Measurements from ENCODE around the gene EFNA5. TPM values are rescaled to one million over a fixed set of nuclear protein-coding genes. Genes with fewer than 3 reads are reported as not detected.

EFNA5 gene
- polyA plus RNA-seq, 3 donors, result 0.01 TPM; not detected in 2

GRCh38 chr5:107605596-107606125, 65.1 kb downstream of the EFNA5 start:
- no peaks in the 10 kb centered on the region for H3K27me3 ChIP-seq (ENCODE audit: control insufficient read depth in 2 of 2, insufficient read depth in 2 of 2, low read length in 2 of 2)
- Mint-ChIP-seq H3K9me3 (peaks cover 0 to 3% (median 0%) of the 10 kb centered on the region in 7 donors), H3K36me3 (no peaks in the 10 kb centered on the region), H3K27ac (no peak overlapping the region), H3K27me3 (ENCODE audit: low read depth in 3 of 3) (peaks cover 1 to 6% (median 2%) of the 10 kb centered on the region in 3 donors), H3K4me3 (no peak overlapping the region), H3K4me1 (no peaks in the 10 kb centered on the region)
- no peak overlapping the region for H3K27ac ChIP-seq (ENCODE audit: low read depth in 1 of 2, low read length in 2 of 2)
- H3K4me2 ChIP-seq (replicated peaks; ENCODE audit: extremely low read depth, low read length, poor library complexity, severe bottlenecking), result no peak overlapping the region
- intact Hi-C loops (cut with micrococcal nuclease), result no loop called here
- no peaks in the 10 kb centered on the region for H3K9me3 ChIP-seq (replicated peaks in 1 of 2; ENCODE audit: control insufficient read depth in 1 of 2, insufficient read depth in 1 of 2, low read length in 2 of 2)
- H3K4me1 ChIP-seq (ENCODE audit: control insufficient read depth in 1 of 2, insufficient read depth in 2 of 2, low read length in 2 of 2), result no peaks in the 10 kb centered on the region
- no peak overlapping the region for H3K9ac ChIP-seq (ENCODE audit: insufficient read depth, low read length, poor library complexity, severe bottlenecking)
- H3K79me2 ChIP-seq (ENCODE audit: insufficient read depth, low read length), result no peaks in the 10 kb centered on the region
- TF ChIP-seq CTCF (IDR thresholded peaks at IDR 0.05), result no peak
- H3K4me3 ChIP-seq (replicated peaks in 1 of 3; ENCODE audit: low read depth in 2 of 3, low read length in 3 of 3), result no peak overlapping the region
- 100% methylated on average over 1 of the region's 2 CpGs for WGBS (ENCODE audit: insufficient coverage)
- no peak for DNase-seq
- no peaks in the 10 kb centered on the region for H3K36me3 ChIP-seq (replicated peaks in 1 of 2; ENCODE audit: control insufficient read depth in 1 of 2, insufficient read depth in 2 of 2, low read length in 2 of 2)
- H2AFZ ChIP-seq (ENCODE audit: insufficient read depth, low read depth, low read length, poor library complexity, severe bottlenecking), result no peak overlapping the region
- no peaks in the 10 kb centered on the region for H4K20me1 ChIP-seq (ENCODE audit: insufficient read depth, low read length)

GRCh38 chr5:107604990-107605389, 65.7 kb downstream of the EFNA5 start:
- Mint-ChIP-seq H3K4me1 (no peaks in the 10 kb centered on the region), H3K9me3 (peaks cover 0 to 3% (median 0%) of the 10 kb centered on the region in 7 donors), H3K27ac (peak overlapping the region in 1 of 7 donors; percentile 46), H3K36me3 (no peaks in the 10 kb centered on the region), H3K27me3 (ENCODE audit: low read depth in 3 of 3) (peaks cover 1 to 6% (median 2%) of the 10 kb centered on the region in 3 donors), H3K4me3 (no peak overlapping the region)
- Histone ChIP-seq H2AFZ (ENCODE audit: insufficient read depth, low read depth, low read length, poor library complexity, severe bottlenecking) (no peak overlapping the region), H3K79me2 (ENCODE audit: insufficient read depth, low read length) (no peaks in the 10 kb centered on the region), H3K4me3 (replicated peaks in 1 of 3; ENCODE audit: low read depth in 2 of 3, low read length in 3 of 3) (no peak overlapping the region), H3K9ac (ENCODE audit: insufficient read depth, low read length, poor library complexity, severe bottlenecking) (no peak overlapping the region), H3K4me1 (ENCODE audit: control insufficient read depth in 1 of 2, insufficient read depth in 2 of 2, low read length in 2 of 2) (no peaks in the 10 kb centered on the region), H4K20me1 (ENCODE audit: insufficient read depth, low read length) (no peaks in the 10 kb centered on the region), H3K9me3 (replicated peaks in 1 of 2; ENCODE audit: control insufficient read depth in 1 of 2, insufficient read depth in 1 of 2, low read length in 2 of 2) (no peaks in the 10 kb centered on the region), H3K36me3 (replicated peaks in 1 of 2; ENCODE audit: control insufficient read depth in 1 of 2, insufficient read depth in 2 of 2, low read length in 2 of 2) (no peaks in the 10 kb centered on the region), H3K27me3 (ENCODE audit: control insufficient read depth in 2 of 2, insufficient read depth in 2 of 2, low read length in 2 of 2) (no peaks in the 10 kb centered on the region), H3K27ac (ENCODE audit: low read depth in 1 of 2, low read length in 2 of 2) (no peak overlapping the region), H3K4me2 (replicated peaks; ENCODE audit: extremely low read depth, low read length, poor library complexity, severe bottlenecking) (no peak overlapping the region)
- DNase-seq, result no peak
- no peak for TF ChIP-seq CTCF (IDR thresholded peaks at IDR 0.05)
- intact Hi-C loops (cut with micrococcal nuclease), result no loop called here
- no CpG with 5 or more reads among the region's 3 CpGs for WGBS (ENCODE audit: insufficient coverage)

All from CD14-positive monocyte (primary cell).